NCI-H82 treated with DMSO at 0.1 percent for 48 hours (cell line): ENCODE data around the gene GDI1.
A peak's percentile ranks its signal among the peaks of the same experiment; 100 is the strongest.

ENCODE experiments used
- DNase-seq: peaks from one replicate; lab custom pipeline; 2025; ENCODE audit not compliant: unreplicated experiment; lab: John Stamatoyannopoulos, UW

GDI1 gene

GRCh38 chrX:154459832-154460231, 22.9 kb downstream of the GDI1 start:
- DNase-seq: peak; percentile 13

GRCh38 chrX:154460326-154460725, 23.4 kb downstream of the GDI1 start:
- DNase-seq: no peak

- no peak for DNase-seq
Measured at GRCh38 chrX:154462396-154462795, 25.4 kb downstream of the GDI1 start.

GRCh38 chrX:154463611-154464220, 26.8 kb downstream of the GDI1 start:
- DNase-seq: no peak

- DNase-seq: no peak
Measured at GRCh38 chrX:154464806-154465365, 27.9 kb downstream of the GDI1 start.

- DNase-seq: no peak
Measured at GRCh38 chrX:154465601-154466000, 28.6 kb downstream of the GDI1 start.

GRCh38 chrX:154466036-154466435, 29.1 kb downstream of the GDI1 start:
- no peak for DNase-seq

- no peak for DNase-seq
Measured at GRCh38 chrX:154466907-154467306, 30.0 kb downstream of the GDI1 start.

GRCh38 chrX:154467556-154467955, 30.6 kb downstream of the GDI1 start:
- DNase-seq: no peak

- DNase-seq: no peak
Measured at GRCh38 chrX:154468217-154468616, 31.3 kb downstream of the GDI1 start.

GRCh38 chrX:154469114-154469513, 32.2 kb downstream of the GDI1 start:
- no peak for DNase-seq

- DNase-seq: no peak
Measured at GRCh38 chrX:154469880-154470279, 32.9 kb downstream of the GDI1 start.

GRCh38 chrX:154470434-154470833, 33.5 kb downstream of the GDI1 start:
- DNase-seq: no peak

GRCh38 chrX:154470914-154471568, 34.1 kb downstream of the GDI1 start:
- no peak for DNase-seq

GRCh38 chrX:154471839-154472684, 35.1 kb downstream of the GDI1 start:
- DNase-seq: no peak

GRCh38 chrX:154472685-154473632, 36.0 kb downstream of the GDI1 start:
- no peak for DNase-seq

- no peak for DNase-seq
Measured at GRCh38 chrX:154473683-154474082, 36.7 kb downstream of the GDI1 start.

GRCh38 chrX:154476821-154477220, 39.9 kb downstream of the GDI1 start:
- no peak for DNase-seq

- no peak for DNase-seq
Measured at GRCh38 chrX:154477891-154478477, 41.0 kb downstream of the GDI1 start.
